Measurements from ENCODE around the gene AOPEP.

AOPEP gene

GRCh38 chr9:95083086-95083768, 356.7 kb downstream of the AOPEP start:
- Histone ChIP-seq H3K9me3 (ENCODE audit: control insufficient read depth in 5 of 5, low read length in 5 of 5) (no peaks in the 10 kb centered on the region), H3K36me3 (ENCODE audit: control insufficient read depth in 5 of 5, insufficient read depth in 5 of 5, low read length in 5 of 5) (peaks cover 0 to 79% (median 69%) of the 10 kb centered on the region in 5 donors), H3K4me1 (ENCODE audit: control insufficient read depth in 5 of 5, insufficient read depth in 5 of 5, low read length in 5 of 5) (peaks cover 0 to 12% (median 5%) of the 10 kb centered on the region in 5 donors), H3K27me3 (ENCODE audit: control insufficient read depth in 5 of 5, insufficient read depth in 4 of 5, low read length in 5 of 5) (no peaks in the 10 kb centered on the region), H3K9ac (ENCODE audit: low read length in 5 of 5) (no peak overlapping the region), H3K4me3 (ENCODE audit: low read depth in 1 of 5, low read length in 5 of 5) (no peak overlapping the region), H3K27ac (ENCODE audit: low read depth, low read length) (no peak overlapping the region)

- Histone ChIP-seq H3K9ac (ENCODE audit: low read length in 5 of 5) (no peak overlapping the region), H3K4me1 (ENCODE audit: control insufficient read depth in 5 of 5, insufficient read depth in 5 of 5, low read length in 5 of 5) (peaks cover 0 to 11% (median 0%) of the 10 kb centered on the region in 5 donors), H3K9me3 (ENCODE audit: control insufficient read depth in 5 of 5, low read length in 5 of 5) (no peaks in the 10 kb centered on the region), H3K4me3 (ENCODE audit: low read depth in 1 of 5, low read length in 5 of 5) (no peak overlapping the region), H3K27me3 (ENCODE audit: control insufficient read depth in 5 of 5, insufficient read depth in 4 of 5, low read length in 5 of 5) (no peaks in the 10 kb centered on the region), H3K27ac (ENCODE audit: low read depth, low read length) (no peak overlapping the region), H3K36me3 (ENCODE audit: control insufficient read depth in 5 of 5, insufficient read depth in 5 of 5, low read length in 5 of 5) (peaks cover 0 to 80% (median 69%) of the 10 kb centered on the region in 5 donors)
These were observed 357.9 kb downstream of the AOPEP start for GRCh38 chr9:95084254-95084934.

- Histone ChIP-seq H3K9me3 (ENCODE audit: control insufficient read depth in 5 of 5, low read length in 5 of 5) (no peaks in the 10 kb centered on the region), H3K9ac (ENCODE audit: low read length in 5 of 5) (no peak overlapping the region), H3K27ac (ENCODE audit: low read depth, low read length) (no peak overlapping the region), H3K27me3 (ENCODE audit: control insufficient read depth in 5 of 5, insufficient read depth in 4 of 5, low read length in 5 of 5) (no peaks in the 10 kb centered on the region), H3K4me3 (ENCODE audit: low read depth in 1 of 5, low read length in 5 of 5) (no peak overlapping the region), H3K36me3 (ENCODE audit: control insufficient read depth in 5 of 5, insufficient read depth in 5 of 5, low read length in 5 of 5) (peaks cover 0 to 78% (median 65%) of the 10 kb centered on the region in 5 donors), H3K4me1 (ENCODE audit: control insufficient read depth in 5 of 5, insufficient read depth in 5 of 5, low read length in 5 of 5) (peaks cover 0 to 19% (median 3%) of the 10 kb centered on the region in 5 donors)
These were observed 358.7 kb downstream of the AOPEP start for GRCh38 chr9:95085036-95085770.

- no peak overlapping the region for H3K27ac ChIP-seq (ENCODE audit: low read depth, low read length)
- no peak overlapping the region for H3K4me3 ChIP-seq (ENCODE audit: low read depth in 1 of 5, low read length in 5 of 5)
These were observed 359.5 kb downstream of the AOPEP start for GRCh38 chr9:95085861-95086563.

GRCh38 chr9:95086564-95086955, 360.1 kb downstream of the AOPEP start:
- peaks cover 2 to 33% (median 17%) of the 10 kb centered on the region in 5 donors for H3K4me1 ChIP-seq (ENCODE audit: control insufficient read depth in 5 of 5, insufficient read depth in 5 of 5, low read length in 5 of 5)
- no peaks in the 10 kb centered on the region for H3K27me3 ChIP-seq (ENCODE audit: control insufficient read depth in 5 of 5, insufficient read depth in 4 of 5, low read length in 5 of 5)
- no peak overlapping the region for H3K9ac ChIP-seq (ENCODE audit: low read length in 5 of 5)
- H3K27ac ChIP-seq (ENCODE audit: low read depth, low read length) = no peak overlapping the region
- H3K9me3 ChIP-seq (ENCODE audit: control insufficient read depth in 5 of 5, low read length in 5 of 5) = no peaks in the 10 kb centered on the region
- H3K4me3 ChIP-seq (ENCODE audit: low read depth in 1 of 5, low read length in 5 of 5) = no peak overlapping the region
- H3K36me3 ChIP-seq (ENCODE audit: control insufficient read depth in 5 of 5, insufficient read depth in 5 of 5, low read length in 5 of 5) = peaks cover 0 to 66% (median 53%) of the 10 kb centered on the region in 5 donors

More at GRCh38 chr9:95085861-95086563, 359.5 kb downstream of the AOPEP start:
- Histone ChIP-seq H3K9me3 (ENCODE audit: control insufficient read depth in 5 of 5, low read length in 5 of 5) (no peaks in the 10 kb centered on the region), H3K4me1 (ENCODE audit: control insufficient read depth in 5 of 5, insufficient read depth in 5 of 5, low read length in 5 of 5) (peaks cover 0 to 27% (median 11%) of the 10 kb centered on the region in 5 donors), H3K9ac (ENCODE audit: low read length in 5 of 5) (no peak overlapping the region), H3K36me3 (ENCODE audit: control insufficient read depth in 5 of 5, insufficient read depth in 5 of 5, low read length in 5 of 5) (peaks cover 0 to 72% (median 58%) of the 10 kb centered on the region in 5 donors), H3K27me3 (ENCODE audit: control insufficient read depth in 5 of 5, insufficient read depth in 4 of 5, low read length in 5 of 5) (no peaks in the 10 kb centered on the region)

GRCh38 chr9:95087659-95088242, 361.3 kb downstream of the AOPEP start:
- H3K4me3 ChIP-seq (ENCODE audit: low read depth in 1 of 5, low read length in 5 of 5) = no peak overlapping the region
- H3K9me3 ChIP-seq (ENCODE audit: control insufficient read depth in 5 of 5, low read length in 5 of 5) = no peaks in the 10 kb centered on the region
- peaks cover 0 to 54% (median 41%) of the 10 kb centered on the region in 5 donors for H3K36me3 ChIP-seq (ENCODE audit: control insufficient read depth in 5 of 5, insufficient read depth in 5 of 5, low read length in 5 of 5)
- no peaks in the 10 kb centered on the region for H3K27me3 ChIP-seq (ENCODE audit: control insufficient read depth in 5 of 5, insufficient read depth in 4 of 5, low read length in 5 of 5)
- no peak overlapping the region for H3K27ac ChIP-seq (ENCODE audit: low read depth, low read length)
- H3K4me1 ChIP-seq (ENCODE audit: control insufficient read depth in 5 of 5, insufficient read depth in 5 of 5, low read length in 5 of 5) = peaks cover 7 to 45% (median 29%) of the 10 kb centered on the region in 5 donors
- H3K9ac ChIP-seq (ENCODE audit: low read length in 5 of 5) = no peak overlapping the region

- H3K36me3 ChIP-seq (ENCODE audit: control insufficient read depth in 5 of 5, insufficient read depth in 5 of 5, low read length in 5 of 5) = peaks cover 0 to 46% (median 32%) of the 10 kb centered on the region in 5 donors
- no peaks in the 10 kb centered on the region for H3K27me3 ChIP-seq (ENCODE audit: control insufficient read depth in 5 of 5, insufficient read depth in 4 of 5, low read length in 5 of 5)
- H3K9me3 ChIP-seq (ENCODE audit: control insufficient read depth in 5 of 5, low read length in 5 of 5) = no peaks in the 10 kb centered on the region
- no peak overlapping the region for H3K4me3 ChIP-seq (ENCODE audit: low read depth in 1 of 5, low read length in 5 of 5)
- H3K27ac ChIP-seq (ENCODE audit: low read depth, low read length) = no peak overlapping the region
- no peak overlapping the region for H3K9ac ChIP-seq (ENCODE audit: low read length in 5 of 5)
- H3K4me1 ChIP-seq (ENCODE audit: control insufficient read depth in 5 of 5, insufficient read depth in 5 of 5, low read length in 5 of 5) = peaks cover 7 to 47% (median 37%) of the 10 kb centered on the region in 5 donors
These were observed 362.1 kb downstream of the AOPEP start for GRCh38 chr9:95088421-95089161.

GRCh38 chr9:95089257-95090022, 362.9 kb downstream of the AOPEP start:
- Histone ChIP-seq H3K9me3 (ENCODE audit: control insufficient read depth in 5 of 5, low read length in 5 of 5) (no peaks in the 10 kb centered on the region), H3K36me3 (ENCODE audit: control insufficient read depth in 5 of 5, insufficient read depth in 5 of 5, low read length in 5 of 5) (peaks cover 0 to 41% (median 26%) of the 10 kb centered on the region in 5 donors), H3K4me3 (ENCODE audit: low read depth in 1 of 5, low read length in 5 of 5) (no peak overlapping the region), H3K9ac (ENCODE audit: low read length in 5 of 5) (no peak overlapping the region), H3K4me1 (ENCODE audit: control insufficient read depth in 5 of 5, insufficient read depth in 5 of 5, low read length in 5 of 5) (peaks cover 7 to 54% (median 39%) of the 10 kb centered on the region in 5 donors), H3K27me3 (ENCODE audit: control insufficient read depth in 5 of 5, insufficient read depth in 4 of 5, low read length in 5 of 5) (no peaks in the 10 kb centered on the region), H3K27ac (ENCODE audit: low read depth, low read length) (no peak overlapping the region)

All from subcutaneous abdominal adipose tissue (tissue), 5 donors.